ENCODE results near the gene GBP3. TPM values are rescaled to one million over a fixed set of nuclear protein-coding genes. Genes with fewer than 3 reads are reported as not detected.
A peak's percentile ranks its signal among the peaks of the same experiment; 100 is the strongest.
"Not testable (repeated sequence)": the region's sequence is repeated elsewhere in the genome, so short reads cannot be mapped to it uniquely, and the experiment has no call there.

Gene GBP3
- total and polyA plus RNA-seq, 4 donors: 9.5 to 47.8 (median 23.0) TPM

DNA sequence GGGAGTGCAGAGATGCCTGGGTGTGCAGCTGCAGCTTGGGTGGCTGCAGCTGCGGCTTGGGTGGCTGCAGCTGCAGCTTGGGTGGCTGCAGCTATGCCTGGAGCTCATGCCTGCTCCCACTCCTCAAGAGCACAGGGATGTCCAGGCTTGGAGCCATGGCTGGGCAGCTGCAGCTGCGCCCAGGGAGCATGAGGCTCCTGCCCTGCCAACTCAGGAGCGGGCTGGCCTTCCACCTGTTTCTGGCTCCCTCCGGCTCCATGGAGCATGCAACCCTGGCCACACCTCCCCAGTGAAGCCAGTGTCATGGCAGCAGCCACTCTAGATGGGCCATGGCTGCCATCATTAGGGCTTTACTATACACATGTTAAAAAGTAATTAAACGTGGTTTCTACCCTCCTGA lies 21.3 kb upstream of the GBP3 start:
- WGBS, 2 donors: 90% methylated on average over 4 to 5 of the region's 5 CpGs
- Histone ChIP-seq H3K27ac (ENCODE audit: low read depth in 1 of 2, low read length in 2 of 2) (no peak overlapping the region), H3K4me1 (ENCODE audit: control insufficient read depth in 1 of 2, insufficient read depth in 2 of 2, low read length in 2 of 2) (no peaks in the 10 kb centered on the region), H3K4me3 (ENCODE audit: low read length in 2 of 2) (no peak overlapping the region), H3K27me3 (ENCODE audit: control insufficient read depth in 1 of 2, insufficient read depth in 2 of 2, low read length in 1 of 2) (no peaks in the 10 kb centered on the region), H3K9me3 (ENCODE audit: control insufficient read depth, low read length) (no peaks in the 10 kb centered on the region), H3K36me3 (ENCODE audit: control insufficient read depth in 1 of 2, insufficient read depth in 2 of 2, low read length in 1 of 2) (no peaks in the 10 kb centered on the region)
- DNase-seq (no peak), ATAC-seq (ENCODE audit: low FRiP score) (no peak)
- intact Hi-C loops (cut with DNase I): no loop called here

DNA sequence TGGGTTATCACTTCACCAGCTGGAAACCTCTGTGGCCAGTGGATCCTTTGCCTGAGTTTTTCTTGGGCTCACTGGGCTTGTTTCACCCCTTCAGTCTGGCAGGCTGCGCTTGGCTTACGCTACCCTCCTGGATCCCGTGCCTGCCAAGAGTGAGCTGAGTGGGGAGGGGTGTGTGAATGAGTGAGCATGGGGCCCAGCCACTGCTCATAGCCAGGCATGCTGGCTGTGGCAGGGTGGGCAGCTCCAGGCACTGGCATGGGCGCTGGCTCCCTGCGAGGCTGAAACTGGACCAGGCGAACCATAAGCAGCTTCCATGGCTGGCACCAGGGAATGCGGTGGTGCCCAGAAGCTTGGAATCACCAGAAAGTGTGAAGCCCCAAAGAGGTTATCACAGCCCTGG lies 19.8 kb upstream of the GBP3 start:
- no peak for ATAC-seq (ENCODE audit: low FRiP score)
- Histone ChIP-seq H3K27me3 (ENCODE audit: control insufficient read depth in 1 of 2, insufficient read depth in 2 of 2, low read length in 1 of 2) (no peaks in the 10 kb centered on the region), H3K4me3 (ENCODE audit: low read length in 2 of 2) (no peak overlapping the region), H3K9me3 (ENCODE audit: control insufficient read depth, low read length) (no peaks in the 10 kb centered on the region), H3K4me1 (ENCODE audit: control insufficient read depth in 1 of 2, insufficient read depth in 2 of 2, low read length in 2 of 2) (no peaks in the 10 kb centered on the region), H3K27ac (ENCODE audit: low read depth in 1 of 2, low read length in 2 of 2) (no peak overlapping the region), H3K36me3 (ENCODE audit: control insufficient read depth in 1 of 2, insufficient read depth in 2 of 2, low read length in 1 of 2) (no peaks in the 10 kb centered on the region)
- WGBS, 2 donors: 26 to 38% methylated on average over 7 of the region's 7 CpGs
- intact Hi-C loops (cut with DNase I): no loop called here
- peak; percentile 58 to 76 for DNase-seq

DNA sequence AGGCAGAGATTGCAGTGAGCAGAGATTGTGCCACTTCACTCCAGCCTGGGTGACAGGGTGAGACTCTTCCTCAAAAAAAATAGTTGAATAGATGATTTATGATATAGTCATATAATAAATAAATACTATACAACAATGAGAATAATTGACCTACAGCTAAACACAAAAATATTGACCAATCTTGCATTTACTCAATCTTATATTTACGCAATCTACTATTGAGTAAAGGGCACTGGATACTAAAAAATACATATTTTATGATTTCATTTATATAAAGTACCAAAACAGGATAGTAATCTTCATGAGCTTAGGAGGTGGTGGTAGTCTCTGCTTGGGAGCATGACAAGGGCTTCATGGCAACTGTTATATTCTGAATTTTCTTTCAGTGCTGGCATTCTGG lies 19.1 kb upstream of the GBP3 start:
- no peak for DNase-seq
- H3K27ac ChIP-seq (ENCODE audit: low read depth in 1 of 2, low read length in 2 of 2): no peak overlapping the region
- H3K4me3 ChIP-seq (ENCODE audit: low read length in 2 of 2): no peak overlapping the region
- no peaks in the 10 kb centered on the region for H3K9me3 ChIP-seq (ENCODE audit: control insufficient read depth, low read length)
- ATAC-seq (ENCODE audit: low FRiP score): no peak
- intact Hi-C loops (cut with DNase I): no loop called here
- no peaks in the 10 kb centered on the region for H3K36me3 ChIP-seq (ENCODE audit: control insufficient read depth in 1 of 2, insufficient read depth in 2 of 2, low read length in 1 of 2)
- 98 to 100% methylated on average over 1 of the region's 1 CpG for WGBS, 2 donors
- H3K4me1 ChIP-seq (ENCODE audit: control insufficient read depth in 1 of 2, insufficient read depth in 2 of 2, low read length in 2 of 2): no peaks in the 10 kb centered on the region
- no peaks in the 10 kb centered on the region for H3K27me3 ChIP-seq (ENCODE audit: control insufficient read depth in 1 of 2, insufficient read depth in 2 of 2, low read length in 1 of 2)

DNA sequence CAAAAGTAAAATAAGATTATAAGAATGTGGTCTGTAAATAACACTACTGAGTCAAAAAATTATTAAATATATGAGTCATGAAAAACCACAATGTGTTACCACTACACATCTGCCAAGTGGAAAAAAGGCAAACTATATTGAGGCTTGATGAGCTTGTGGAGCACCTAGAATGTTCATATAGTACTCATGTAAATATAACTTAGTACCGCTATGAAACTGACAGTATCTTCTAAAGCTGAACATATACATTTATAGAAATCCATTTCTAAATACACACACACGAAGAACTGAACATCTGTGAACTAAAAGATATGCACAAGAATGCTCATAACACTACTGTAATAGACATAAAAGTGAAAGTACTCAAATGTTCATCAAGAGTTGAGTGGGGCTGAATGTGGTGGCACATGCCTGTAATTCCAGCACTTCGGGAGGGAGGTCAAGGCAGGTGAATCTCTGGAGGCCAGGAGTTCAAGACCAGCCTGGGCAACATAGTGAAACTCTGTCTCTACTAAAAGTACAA lies 18.5 kb upstream of the GBP3 start:
- no peak for ATAC-seq (ENCODE audit: low FRiP score)
- WGBS, 2 donors: 83 to 85% methylated on average over 3 of the region's 3 CpGs
- intact Hi-C loops (cut with DNase I): no loop called here

DNA sequence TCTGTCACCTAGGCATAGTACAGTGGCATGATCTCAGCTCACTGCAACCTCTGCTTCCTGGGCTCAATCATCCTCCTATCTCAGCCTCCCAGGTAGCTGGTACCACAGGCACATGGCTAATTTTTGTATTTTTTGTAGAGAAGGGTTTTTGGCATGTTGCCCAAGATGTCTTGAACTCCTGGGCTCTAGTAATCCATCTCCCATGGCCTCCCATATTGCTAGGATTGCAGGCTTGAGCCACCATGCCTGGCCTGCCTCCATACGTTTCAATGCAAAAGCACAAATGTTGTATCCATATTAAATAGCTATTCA lies 17.6 kb upstream of the GBP3 start:
- Histone ChIP-seq H3K4me1 (ENCODE audit: control insufficient read depth in 1 of 2, insufficient read depth in 2 of 2, low read length in 2 of 2) (no peaks in the 10 kb centered on the region), H3K4me3 (ENCODE audit: low read length in 2 of 2) (no peak overlapping the region), H3K9me3 (ENCODE audit: control insufficient read depth, low read length) (no peaks in the 10 kb centered on the region), H3K27ac (ENCODE audit: low read depth in 1 of 2, low read length in 2 of 2) (no peak overlapping the region), H3K36me3 (ENCODE audit: control insufficient read depth in 1 of 2, insufficient read depth in 2 of 2, low read length in 1 of 2) (no peaks in the 10 kb centered on the region), H3K27me3 (ENCODE audit: control insufficient read depth in 1 of 2, insufficient read depth in 2 of 2, low read length in 1 of 2) (no peaks in the 10 kb centered on the region)
- intact Hi-C loops (cut with DNase I): no loop called here
- ATAC-seq (ENCODE audit: low FRiP score) (no peak), DNase-seq (no peak)
- 92 to 98% methylated on average over 1 of the region's 1 CpG for WGBS, 2 donors

More for the DNA sequence above, 18.5 kb upstream of the GBP3 start:
- no peak overlapping the region for H3K27ac ChIP-seq (ENCODE audit: low read depth in 1 of 2, low read length in 2 of 2)
- H3K36me3 ChIP-seq (ENCODE audit: control insufficient read depth in 1 of 2, insufficient read depth in 2 of 2, low read length in 1 of 2): no peaks in the 10 kb centered on the region
- H3K4me1 ChIP-seq (ENCODE audit: control insufficient read depth in 1 of 2, insufficient read depth in 2 of 2, low read length in 2 of 2): no peaks in the 10 kb centered on the region
- no peak for DNase-seq
- H3K9me3 ChIP-seq (ENCODE audit: control insufficient read depth, low read length): no peaks in the 10 kb centered on the region
- no peaks in the 10 kb centered on the region for H3K27me3 ChIP-seq (ENCODE audit: control insufficient read depth in 1 of 2, insufficient read depth in 2 of 2, low read length in 1 of 2)
- H3K4me3 ChIP-seq (ENCODE audit: low read length in 2 of 2): no peak overlapping the region

DNA sequence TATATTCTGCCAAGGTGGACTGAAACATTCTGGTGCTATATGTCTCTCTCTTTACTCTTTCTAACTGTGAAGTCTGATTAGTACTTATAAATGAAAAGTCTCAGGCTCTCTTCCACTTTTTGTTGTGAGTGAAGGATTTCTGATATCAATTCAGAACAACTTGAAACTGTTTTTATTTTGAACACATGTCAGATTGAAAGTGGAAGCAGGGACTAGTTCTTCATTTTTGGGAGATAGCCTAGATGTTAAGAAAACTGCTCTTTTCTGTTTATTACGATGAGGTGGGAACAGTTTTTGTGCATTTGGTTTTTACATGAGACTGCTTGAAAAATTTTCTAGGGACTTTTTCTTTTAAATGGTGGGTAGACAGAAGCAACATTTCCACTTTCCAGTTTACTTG lies 14.5 kb upstream of the GBP3 start:
- H3K9me3 ChIP-seq (ENCODE audit: control insufficient read depth, low read length): no peaks in the 10 kb centered on the region
- no peaks in the 10 kb centered on the region for H3K36me3 ChIP-seq (ENCODE audit: control insufficient read depth in 1 of 2, insufficient read depth in 2 of 2, low read length in 1 of 2)
- 86% methylated on average over 1 of the region's 1 CpG for WGBS, 2 donors
- ATAC-seq (ENCODE audit: low FRiP score): no peak
- no peak for DNase-seq
- H3K27me3 ChIP-seq (ENCODE audit: control insufficient read depth in 1 of 2, insufficient read depth in 2 of 2, low read length in 1 of 2): no peaks in the 10 kb centered on the region
- intact Hi-C loops (cut with DNase I): no loop called here
- H3K4me1 ChIP-seq (ENCODE audit: control insufficient read depth in 1 of 2, insufficient read depth in 2 of 2, low read length in 2 of 2): no peaks in the 10 kb centered on the region
- H3K4me3 ChIP-seq (ENCODE audit: low read length in 2 of 2): no peak overlapping the region
- H3K27ac ChIP-seq (ENCODE audit: low read depth in 1 of 2, low read length in 2 of 2): no peak overlapping the region

DNA sequence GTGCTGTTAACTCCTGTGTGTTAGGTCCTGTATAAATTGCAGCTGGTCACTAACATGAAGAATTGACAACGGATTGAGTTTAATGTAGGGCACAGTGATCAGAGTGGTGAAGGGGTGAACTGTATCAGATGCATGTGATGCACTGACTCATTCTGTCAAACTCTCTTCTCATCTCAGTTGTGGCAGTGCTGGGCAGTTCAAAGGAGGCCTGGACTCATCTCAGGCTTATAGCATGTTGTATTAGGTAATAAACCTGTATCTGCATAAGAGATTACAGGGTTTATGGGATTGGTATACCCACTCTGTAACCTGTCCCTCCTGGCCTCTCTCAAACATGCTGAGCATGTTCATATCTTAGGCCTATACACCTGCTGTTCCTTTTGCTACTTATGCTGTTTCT lies 12.4 kb upstream of the GBP3 start:
- Histone ChIP-seq H3K27ac (ENCODE audit: low read depth in 1 of 2, low read length in 2 of 2) (no peak overlapping the region), H3K9me3 (ENCODE audit: control insufficient read depth, low read length) (no peaks in the 10 kb centered on the region), H3K36me3 (ENCODE audit: control insufficient read depth in 1 of 2, insufficient read depth in 2 of 2, low read length in 1 of 2) (no peaks in the 10 kb centered on the region), H3K4me3 (ENCODE audit: low read length in 2 of 2) (no peak overlapping the region), H3K27me3 (ENCODE audit: control insufficient read depth in 1 of 2, insufficient read depth in 2 of 2, low read length in 1 of 2) (no peaks in the 10 kb centered on the region), H3K4me1 (ENCODE audit: control insufficient read depth in 1 of 2, insufficient read depth in 2 of 2, low read length in 2 of 2) (no peaks in the 10 kb centered on the region)
- DNase-seq: no peak
- WGBS, 2 donors: 86% methylated on average over 1 of the region's 1 CpG
- intact Hi-C loops (cut with DNase I): no loop called here
- no peak for ATAC-seq (ENCODE audit: low FRiP score)

DNA sequence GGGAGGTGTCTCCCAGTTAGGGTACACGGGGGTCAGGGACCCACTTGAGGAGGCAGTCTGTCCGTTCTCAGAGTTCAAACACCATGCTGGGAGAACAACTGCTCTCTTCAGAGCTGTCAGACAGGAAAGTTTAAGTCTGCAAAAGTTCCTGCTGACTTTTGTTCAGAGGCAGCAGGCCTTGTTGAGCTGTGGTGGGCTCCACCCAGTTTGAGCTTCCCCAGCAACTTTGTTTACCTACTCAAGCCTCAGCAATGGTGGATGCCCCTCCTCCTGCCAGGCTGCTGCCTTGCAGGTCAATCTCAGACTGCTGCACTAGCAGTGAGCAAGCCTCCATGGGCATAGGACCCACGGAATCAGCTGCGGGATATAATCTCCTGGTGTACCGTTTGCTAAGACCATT lies 11.3 kb upstream of the GBP3 start:
- H3K4me3 ChIP-seq (ENCODE audit: low read length in 2 of 2); H3K9me3 ChIP-seq (ENCODE audit: control insufficient read depth, low read length); H3K27ac ChIP-seq (ENCODE audit: low read depth in 1 of 2, low read length in 2 of 2); ATAC-seq (ENCODE audit: low FRiP score); H3K4me1 ChIP-seq (ENCODE audit: control insufficient read depth in 1 of 2, insufficient read depth in 2 of 2, low read length in 2 of 2); H3K27me3 ChIP-seq (ENCODE audit: control insufficient read depth in 1 of 2, insufficient read depth in 2 of 2, low read length in 1 of 2); intact Hi-C loops (cut with DNase I); H3K36me3 ChIP-seq (ENCODE audit: control insufficient read depth in 1 of 2, insufficient read depth in 2 of 2, low read length in 1 of 2); DNase-seq: not testable (repeated sequence)
- 87 to 92% methylated on average over 5 of the region's 5 CpGs for WGBS, 2 donors

DNA sequence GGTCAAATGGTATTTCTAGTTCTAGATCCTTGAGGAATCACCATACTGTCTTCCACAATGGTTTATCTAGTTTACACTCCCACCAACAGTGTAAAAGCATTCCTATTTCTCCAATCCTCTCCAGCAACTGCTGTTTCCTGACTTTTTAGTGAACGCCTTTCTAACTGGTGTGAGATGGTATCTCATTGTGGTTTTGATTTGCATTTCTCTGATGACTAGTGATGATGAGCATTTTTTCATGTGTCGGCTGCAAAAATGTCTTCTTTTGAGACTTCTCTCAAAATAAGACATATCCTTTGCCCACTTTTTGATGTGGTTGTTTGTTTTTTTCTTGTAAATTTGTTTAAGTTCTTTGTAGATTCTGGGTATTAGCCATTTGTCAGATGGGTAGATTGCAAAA lies 6.4 kb upstream of the GBP3 start:
- DNase-seq; H3K9me3 ChIP-seq (ENCODE audit: control insufficient read depth, low read length); H3K27ac ChIP-seq (ENCODE audit: low read depth in 1 of 2, low read length in 2 of 2); H3K4me3 ChIP-seq (ENCODE audit: low read length in 2 of 2); H3K27me3 ChIP-seq (ENCODE audit: control insufficient read depth in 1 of 2, insufficient read depth in 2 of 2, low read length in 1 of 2); H3K36me3 ChIP-seq (ENCODE audit: control insufficient read depth in 1 of 2, insufficient read depth in 2 of 2, low read length in 1 of 2); intact Hi-C loops (cut with DNase I); H3K4me1 ChIP-seq (ENCODE audit: control insufficient read depth in 1 of 2, insufficient read depth in 2 of 2, low read length in 2 of 2); ATAC-seq (ENCODE audit: low FRiP score): not testable (repeated sequence)
- WGBS, 2 donors: 90 to 97% methylated on average over 2 of the region's 2 CpGs
